AG04450 (cell line): ENCODE data around the gene KLHL8. TPM values are rescaled to one million over a fixed set of nuclear protein-coding genes. Genes with fewer than 3 reads are reported as not detected.

Experiments used
- CTCF ChIA-PET: fragments of 300-600, 350-600 bp; formaldehyde crosslinking; extraction: SDS; loops from one replicate; lab custom pipeline; 2022; ENCODE audit warnings: antibody characterized with exemption, inconsistent platforms; lab: Charles Lee
- POLR2A ChIA-PET: fragments of 350-600 bp; formaldehyde crosslinking; extraction: SDS; loops from one replicate; lab custom pipeline; 2021; ENCODE audit warnings: antibody characterized with exemption, inconsistent platforms; lab: Yijun Ruan, JAX
- DNase-seq: peaks from one replicate; pipeline ENCODE4 v3.0.0-alpha.2; 2011; ENCODE audit warnings: low read depth, low spot score
- H3K27ac ChIP-seq: one replicate; pipeline ENCODE4 v1.5.1; 2012; ENCODE audit warnings: low read depth, low read length, control low read depth
- H3K27me3 ChIP-seq: one replicate; pipeline ENCODE4 v1.6.0; 2012; ENCODE audit warnings: low read length; ENCODE audit not compliant: control insufficient read depth, insufficient read depth
- H3K4me3 ChIP-seq: 2 replicates; pipeline ENCODE4 v1.5.1; 2011; ENCODE audit warnings: mild to moderate bottlenecking, low read depth, low read length, control low read depth
- H3K9me3 ChIP-seq: 2 replicates; pipeline ENCODE4 v1.5.1; 2012; ENCODE audit warnings: low read length; ENCODE audit not compliant: control insufficient read depth, insufficient read depth
- polyA plus RNA-seq: library from polyadenylated mRNA; depleted of rRNA; stranded (reverse); fragments of >200 nt; gene quantifications from 2 replicates; pipeline ENCODE4 v1.2.3, GENCODE V29; 2011
- TF ChIP-seq, protein P1 (sequence below): IDR thresholded peaks from 2 replicates; pipeline ENCODE4 v1.5.1; 2011; ENCODE audit warnings: low read depth, low read length, control low read depth, inconsistent platforms

The KLHL8 gene
- polyA plus RNA-seq, 1 experiment = 9.0 TPM

DNA sequence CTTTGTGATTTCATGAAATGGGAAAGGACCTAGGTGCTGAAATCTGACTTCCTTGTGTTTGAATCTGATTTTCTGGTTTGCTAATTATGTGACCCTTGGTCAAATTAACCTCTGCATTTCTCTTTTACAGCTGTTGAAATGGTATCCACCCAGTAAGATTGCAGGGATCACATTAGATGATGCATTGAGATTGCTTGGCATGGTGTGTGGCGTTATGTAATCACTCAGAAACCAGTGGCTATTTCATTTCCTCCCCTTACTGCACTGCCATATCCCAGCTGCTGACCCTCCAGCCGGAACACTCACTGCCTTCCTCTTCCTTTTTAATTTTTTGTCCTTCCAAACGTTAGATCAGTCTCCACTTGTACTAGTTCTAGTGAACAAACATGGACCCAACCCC, 79.0 kb downstream of the KLHL8 start:
- ChIA-PET POLR2A (no interaction called here), CTCF (interaction anchor here (1.5 kb wide), 1 partner anchor 9 kb away, joined by 4 read pairs; no protein-coding TSS in a partner anchor)
- no peaks in the 10 kb centered on the region for H3K27me3 ChIP-seq
- H3K27ac ChIP-seq = no peak overlapping the region
- TF ChIP-seq, protein P1, sequence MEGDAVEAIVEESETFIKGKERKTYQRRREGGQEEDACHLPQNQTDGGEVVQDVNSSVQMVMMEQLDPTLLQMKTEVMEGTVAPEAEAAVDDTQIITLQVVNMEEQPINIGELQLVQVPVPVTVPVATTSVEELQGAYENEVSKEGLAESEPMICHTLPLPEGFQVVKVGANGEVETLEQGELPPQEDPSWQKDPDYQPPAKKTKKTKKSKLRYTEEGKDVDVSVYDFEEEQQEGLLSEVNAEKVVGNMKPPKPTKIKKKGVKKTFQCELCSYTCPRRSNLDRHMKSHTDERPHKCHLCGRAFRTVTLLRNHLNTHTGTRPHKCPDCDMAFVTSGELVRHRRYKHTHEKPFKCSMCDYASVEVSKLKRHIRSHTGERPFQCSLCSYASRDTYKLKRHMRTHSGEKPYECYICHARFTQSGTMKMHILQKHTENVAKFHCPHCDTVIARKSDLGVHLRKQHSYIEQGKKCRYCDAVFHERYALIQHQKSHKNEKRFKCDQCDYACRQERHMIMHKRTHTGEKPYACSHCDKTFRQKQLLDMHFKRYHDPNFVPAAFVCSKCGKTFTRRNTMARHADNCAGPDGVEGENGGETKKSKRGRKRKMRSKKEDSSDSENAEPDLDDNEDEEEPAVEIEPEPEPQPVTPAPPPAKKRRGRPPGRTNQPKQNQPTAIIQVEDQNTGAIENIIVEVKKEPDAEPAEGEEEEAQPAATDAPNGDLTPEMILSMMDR = no peak
- no peak for DNase-seq
- no peak overlapping the region for H3K4me3 ChIP-seq
- H3K9me3 ChIP-seq = no peaks in the 10 kb centered on the region

DNA sequence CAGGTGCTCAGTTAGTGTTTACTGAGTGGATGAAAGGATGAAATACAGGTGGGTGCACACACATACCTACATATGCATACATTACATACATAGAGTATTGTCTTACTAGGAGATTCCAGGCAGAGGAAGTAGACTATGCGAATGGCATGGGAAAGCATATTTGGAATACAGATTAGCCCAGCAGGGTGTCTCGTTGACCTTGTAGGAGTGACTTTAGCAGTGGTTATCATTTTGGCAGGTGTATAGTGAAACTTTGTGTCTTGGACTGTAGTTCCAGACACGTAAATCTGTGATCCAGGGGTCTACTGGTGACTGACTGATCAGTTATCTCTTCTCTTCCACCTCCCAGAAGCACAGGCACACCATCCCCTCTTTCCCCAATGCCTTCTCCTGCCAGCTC, 86.3 kb downstream of the KLHL8 start:
- Histone ChIP-seq H3K27ac (no peak overlapping the region), H3K9me3 (no peaks in the 10 kb centered on the region), H3K27me3 (no peaks in the 10 kb centered on the region), H3K4me3 (no peak overlapping the region)
- ChIA-PET POLR2A (no interaction called here), CTCF (interaction anchor here (1.0 to 2.2 kb wide), 3 partner anchors 17 to 638 kb away, joined by 3 to 9 read pairs (median 4); no protein-coding TSS in a partner anchor)
- TF ChIP-seq, protein P1 = no peak
- no peak for DNase-seq

DNA sequence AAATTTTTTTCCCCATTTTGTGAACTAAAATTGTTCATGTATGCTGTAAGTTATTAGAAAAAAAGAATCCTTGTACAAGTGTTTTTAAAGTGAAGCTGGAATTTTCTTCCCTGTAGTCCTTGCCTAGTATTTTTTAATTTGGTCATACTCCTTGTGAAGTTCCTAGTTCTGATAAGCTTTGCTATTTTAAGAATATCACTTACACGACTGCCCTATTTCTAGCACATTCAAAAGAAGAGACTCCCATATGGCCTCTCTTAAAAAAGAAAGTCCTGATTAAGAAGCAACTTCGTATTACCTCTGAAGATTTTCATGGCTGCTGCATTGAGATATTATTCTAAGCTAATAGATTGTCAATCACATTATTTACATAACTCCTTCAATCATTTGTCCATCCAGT, 87.2 kb downstream of the KLHL8 start:
- H3K27ac ChIP-seq = no peak overlapping the region
- no peaks in the 10 kb centered on the region for H3K27me3 ChIP-seq
- TF ChIP-seq, protein P1 = no peak
- no peak for DNase-seq
- no peaks in the 10 kb centered on the region for H3K9me3 ChIP-seq
- POLR2A ChIA-PET = no interaction called here
- CTCF ChIA-PET = interaction anchor here (1.0 to 2.2 kb wide), 2 partner anchors 18 to 637 kb away, joined by 3 to 9 read pairs; no protein-coding TSS in a partner anchor
- H3K4me3 ChIP-seq = no peak overlapping the region

DNA sequence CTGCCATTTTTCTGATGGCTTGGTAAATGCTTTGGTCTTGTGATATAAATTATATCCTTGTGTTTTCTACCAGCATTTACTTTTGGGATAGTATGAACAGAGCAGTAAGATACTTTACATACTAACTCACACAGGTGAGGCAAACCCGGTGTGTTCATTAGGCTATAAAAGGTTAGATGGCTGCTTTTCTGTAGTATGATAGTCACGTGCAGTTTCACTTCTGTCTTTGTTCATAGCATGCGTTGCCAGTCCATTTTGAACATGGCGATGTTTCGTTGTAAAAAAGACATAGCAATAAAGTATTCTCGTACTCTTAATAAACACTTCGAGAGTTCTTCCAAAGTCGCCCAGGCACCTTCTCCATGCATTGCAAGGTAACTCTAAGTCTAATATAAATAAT, 88.4 kb downstream of the KLHL8 start:
- DNase-seq = no peak
- Histone ChIP-seq H3K9me3 (no peaks in the 10 kb centered on the region), H3K27ac (no peak overlapping the region), H3K27me3 (no peaks in the 10 kb centered on the region), H3K4me3 (no peak overlapping the region)
- TF ChIP-seq, protein P1 = no peak
- CTCF ChIA-PET = interaction anchor here (2.2 kb wide), 1 partner anchor 19 kb away, joined by 9 read pairs; no protein-coding TSS in a partner anchor
- POLR2A ChIA-PET = no interaction called here

DNA sequence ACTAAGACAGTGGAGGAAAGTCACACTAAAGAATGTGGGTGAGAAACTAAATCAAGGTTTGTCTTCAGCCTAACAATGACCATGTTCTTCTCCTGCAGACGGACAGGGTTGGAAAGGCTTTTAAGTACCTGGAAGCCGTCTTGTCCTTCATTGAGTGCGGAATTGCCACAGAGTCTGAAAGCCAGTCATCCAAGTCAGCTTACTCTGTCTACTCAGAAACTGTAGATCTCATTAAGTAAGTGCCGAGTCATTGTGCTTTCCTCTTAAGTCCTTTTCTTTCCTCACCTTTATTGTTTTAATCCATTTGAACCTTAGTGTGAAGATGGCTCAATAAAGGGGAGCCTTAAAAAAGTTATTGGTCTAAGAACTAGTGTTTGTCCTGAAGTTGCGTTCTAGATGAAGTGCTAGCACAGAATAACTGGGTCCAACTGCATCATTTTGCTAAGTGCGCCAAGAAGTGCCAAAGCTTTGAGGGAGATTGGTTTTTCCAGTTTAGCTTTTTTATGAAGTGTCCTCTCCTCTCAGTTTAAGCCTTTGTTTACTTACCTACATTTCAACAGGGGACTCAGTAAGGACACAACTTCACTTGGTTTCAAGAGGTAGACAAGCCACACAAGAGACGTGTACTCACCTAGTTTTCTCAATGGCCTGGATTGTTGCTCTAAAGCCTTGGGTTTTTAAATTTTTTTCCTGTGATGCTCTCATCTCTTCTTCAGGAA, 89.3 kb downstream of the KLHL8 start:
- H3K27me3 ChIP-seq = no peaks in the 10 kb centered on the region
- TF ChIP-seq, protein P1 = no peak
- H3K4me3 ChIP-seq = no peak overlapping the region
- no peak for DNase-seq
- ChIA-PET CTCF (no interaction called here), POLR2A (no interaction called here)
- no peak overlapping the region for H3K27ac ChIP-seq
- 0 out of 2 replicates have a peak, but pooled peaks cover under 1% of the 10 kb centered on the region for H3K9me3 ChIP-seq
